Right atrium auricular region (tissue), 2 donors: Measurements from ENCODE around the gene CYP4F11. TPM values are rescaled to one million over a fixed set of nuclear protein-coding genes. Genes with fewer than 3 reads are reported as not detected.

Source experiments
- DNase-seq: peaks from one replicate; pipeline ENCODE4 v3.0.0-alpha.2; 2019; ENCODE audit warnings: low spot score
- H3K27ac ChIP-seq, 2 donors: fragments of 200-600 bp; sonication (generic); 1 replicate in 1 of 2; 2 replicates in 1 of 2; pipeline ENCODE4 v1.5.1; 2016 to 2019
- H3K27me3 ChIP-seq, 2 donors: fragments of 200-600 bp; sonication (generic); one replicate each; pipeline versions ENCODE4 v1.5.1 to v1.6.0; 2017 to 2019
- H3K36me3 ChIP-seq: fragments of 200-600 bp; sonication (generic); one replicate; pipeline ENCODE4 v1.5.1; 2016
- H3K4me1 ChIP-seq, 2 donors: fragments of 200-600 bp; sonication (generic); one replicate each; pipeline versions ENCODE4 v1.5.1 to v1.6.0; 2017 to 2019
- H3K4me3 ChIP-seq, 2 donors: fragments of 200-600 bp; sonication (generic); 1 replicate in 1 of 2; 2 replicates in 1 of 2; pipeline ENCODE4 v1.5.1; 2017 to 2019; ENCODE audit warnings: mild to moderate bottlenecking in 1 of 2, moderate library complexity in 1 of 2
- H3K9me3 ChIP-seq, 2 donors: fragments of 200-600 bp; sonication (generic); one replicate each; pipeline ENCODE4 v1.5.1; 2019
- total RNA-seq, 2 donors: library from RNA; depleted of rRNA; stranded (reverse); fragments of >200 nt; gene quantifications; one replicate each; pipeline ENCODE4 v1.1.0, GENCODE V29; 2016
- TF ChIP-seq, protein P1 (sequence below), 2 donors: fragments of 200-600 bp; sonication (generic); IDR thresholded peaks; one replicate each; pipeline ENCODE4 v1.5.1; 2019; ENCODE audit warnings: antibody characterized with exemption in 2 of 2

The CYP4F11 gene
- total RNA-seq, 2 donors from 2014 or later = 0.39 TPM; not detected in 1

DNA sequence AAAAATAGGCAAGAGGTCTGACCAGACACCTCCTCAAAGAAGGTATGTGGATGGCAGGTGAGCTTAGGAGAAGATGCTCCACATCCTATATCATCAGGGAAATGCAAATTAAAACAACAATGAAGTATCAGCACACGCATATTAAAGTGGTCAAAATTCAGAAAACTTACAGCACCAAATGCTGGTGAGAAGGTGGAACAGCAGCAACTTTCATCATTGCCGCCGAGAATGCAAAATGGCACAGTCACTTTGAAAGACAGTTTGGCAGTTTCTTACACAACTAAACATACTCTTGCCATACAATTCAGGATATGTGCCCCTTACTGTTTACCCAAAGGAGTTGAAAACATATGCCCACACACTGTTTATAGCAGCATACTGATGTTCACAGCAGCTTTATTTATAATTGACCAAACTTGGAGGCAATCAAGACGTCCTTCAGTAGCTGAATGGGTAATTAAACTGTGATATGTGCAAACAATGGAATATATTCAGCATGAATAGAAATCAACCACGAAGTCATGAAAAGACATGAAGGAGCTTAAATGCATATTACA lies 37.0 kb upstream of the CYP4F11 start:
- no peaks in the 10 kb centered on the region for H3K4me1 ChIP-seq
- no peaks in the 10 kb centered on the region for H3K9me3 ChIP-seq
- no peak overlapping the region for H3K27ac ChIP-seq
- DNase-seq = no peak
- H3K36me3 ChIP-seq = no peaks in the 10 kb centered on the region
- TF ChIP-seq, protein P1, sequence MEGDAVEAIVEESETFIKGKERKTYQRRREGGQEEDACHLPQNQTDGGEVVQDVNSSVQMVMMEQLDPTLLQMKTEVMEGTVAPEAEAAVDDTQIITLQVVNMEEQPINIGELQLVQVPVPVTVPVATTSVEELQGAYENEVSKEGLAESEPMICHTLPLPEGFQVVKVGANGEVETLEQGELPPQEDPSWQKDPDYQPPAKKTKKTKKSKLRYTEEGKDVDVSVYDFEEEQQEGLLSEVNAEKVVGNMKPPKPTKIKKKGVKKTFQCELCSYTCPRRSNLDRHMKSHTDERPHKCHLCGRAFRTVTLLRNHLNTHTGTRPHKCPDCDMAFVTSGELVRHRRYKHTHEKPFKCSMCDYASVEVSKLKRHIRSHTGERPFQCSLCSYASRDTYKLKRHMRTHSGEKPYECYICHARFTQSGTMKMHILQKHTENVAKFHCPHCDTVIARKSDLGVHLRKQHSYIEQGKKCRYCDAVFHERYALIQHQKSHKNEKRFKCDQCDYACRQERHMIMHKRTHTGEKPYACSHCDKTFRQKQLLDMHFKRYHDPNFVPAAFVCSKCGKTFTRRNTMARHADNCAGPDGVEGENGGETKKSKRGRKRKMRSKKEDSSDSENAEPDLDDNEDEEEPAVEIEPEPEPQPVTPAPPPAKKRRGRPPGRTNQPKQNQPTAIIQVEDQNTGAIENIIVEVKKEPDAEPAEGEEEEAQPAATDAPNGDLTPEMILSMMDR (IDR thresholded peaks at IDR 0.05) = no peak
- H3K4me3 ChIP-seq = no peak overlapping the region
- no peaks in the 10 kb centered on the region for H3K27me3 ChIP-seq

DNA sequence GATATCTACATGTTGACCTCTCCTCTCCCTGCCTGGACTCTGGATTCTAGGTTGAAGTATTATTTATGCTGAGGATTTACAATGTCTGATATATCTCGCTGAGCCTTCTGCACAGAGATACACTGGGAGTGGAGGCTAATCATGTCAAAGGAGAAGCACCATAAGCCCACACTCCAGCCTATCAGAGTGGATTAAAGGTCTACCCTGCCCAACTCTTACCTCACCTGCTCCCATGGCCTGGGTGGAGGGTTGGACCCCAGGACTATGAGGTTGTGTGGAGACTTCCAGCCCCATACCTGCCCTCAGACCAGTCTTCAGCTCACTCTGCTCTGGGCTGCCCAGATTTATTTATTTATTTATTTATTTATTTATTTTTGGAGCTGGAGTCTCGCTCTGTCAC lies 29.9 kb upstream of the CYP4F11 start:
- Histone ChIP-seq H3K4me3 (no peak overlapping the region), H3K36me3 (no peaks in the 10 kb centered on the region), H3K9me3 (peaks cover 0 to 6% of the 10 kb centered on the region in 2 donors), H3K27ac (no peak overlapping the region), H3K27me3 (no peaks in the 10 kb centered on the region), H3K4me1 (no peaks in the 10 kb centered on the region)
- no peak for DNase-seq
- TF ChIP-seq, protein P1 (IDR thresholded peaks at IDR 0.05) = no peak

DNA sequence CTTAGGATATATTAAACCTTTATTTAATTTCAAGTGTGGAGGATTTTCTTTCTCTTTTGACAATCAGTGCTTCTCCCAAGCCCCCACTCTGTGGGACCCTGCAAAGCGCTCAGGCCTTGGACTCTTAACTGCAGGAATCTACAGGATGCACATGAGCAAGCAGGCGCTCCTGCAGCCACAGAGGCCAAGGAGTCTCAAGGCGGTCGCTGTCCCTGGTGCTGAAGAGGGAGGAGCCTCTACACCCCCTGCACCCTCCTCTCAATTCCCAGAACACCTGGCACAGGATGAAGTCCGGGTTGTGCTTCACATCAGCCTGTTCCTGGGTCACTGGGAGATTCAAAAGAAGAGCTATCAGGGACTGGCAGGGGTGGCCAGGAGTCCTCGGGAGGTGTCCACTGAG lies 28.0 kb upstream of the CYP4F11 start:
- TF ChIP-seq, protein P1 (IDR thresholded peaks at IDR 0.05) = no peak
- Histone ChIP-seq H3K4me3 (no peak overlapping the region), H3K36me3 (no peaks in the 10 kb centered on the region), H3K4me1 (no peaks in the 10 kb centered on the region), H3K9me3 (peaks cover 0 to 6% of the 10 kb centered on the region in 2 donors), H3K27ac (no peak overlapping the region), H3K27me3 (no peaks in the 10 kb centered on the region)
- no peak for DNase-seq

DNA sequence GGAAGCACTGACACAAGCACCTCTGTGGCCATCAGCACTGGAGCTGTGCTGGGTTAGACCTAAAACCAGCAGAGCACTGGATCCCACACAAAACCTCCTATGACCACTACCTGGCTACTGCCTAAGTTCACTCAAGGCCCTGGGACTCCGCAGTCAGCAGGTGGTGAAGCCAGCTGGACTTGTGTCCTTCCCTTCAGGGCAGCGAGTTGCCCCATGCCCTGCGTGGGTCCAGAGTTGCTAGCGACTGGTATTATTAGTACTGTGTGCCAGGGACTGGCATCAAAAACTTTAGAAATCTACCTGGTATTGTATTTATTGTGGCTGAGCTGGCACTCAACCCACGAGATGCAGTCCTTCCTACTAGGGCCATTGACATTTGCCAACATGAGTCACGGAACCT lies 20.5 kb upstream of the CYP4F11 start:
- no peak overlapping the region for H3K27ac ChIP-seq
- no peaks in the 10 kb centered on the region for H3K9me3 ChIP-seq
- no peaks in the 10 kb centered on the region for H3K4me1 ChIP-seq
- H3K27me3 ChIP-seq = no peaks in the 10 kb centered on the region
- DNase-seq = no peak
- H3K36me3 ChIP-seq = no peaks in the 10 kb centered on the region
- TF ChIP-seq, protein P1 (IDR thresholded peaks at IDR 0.05) = no peak
- H3K4me3 ChIP-seq = no peak overlapping the region

DNA sequence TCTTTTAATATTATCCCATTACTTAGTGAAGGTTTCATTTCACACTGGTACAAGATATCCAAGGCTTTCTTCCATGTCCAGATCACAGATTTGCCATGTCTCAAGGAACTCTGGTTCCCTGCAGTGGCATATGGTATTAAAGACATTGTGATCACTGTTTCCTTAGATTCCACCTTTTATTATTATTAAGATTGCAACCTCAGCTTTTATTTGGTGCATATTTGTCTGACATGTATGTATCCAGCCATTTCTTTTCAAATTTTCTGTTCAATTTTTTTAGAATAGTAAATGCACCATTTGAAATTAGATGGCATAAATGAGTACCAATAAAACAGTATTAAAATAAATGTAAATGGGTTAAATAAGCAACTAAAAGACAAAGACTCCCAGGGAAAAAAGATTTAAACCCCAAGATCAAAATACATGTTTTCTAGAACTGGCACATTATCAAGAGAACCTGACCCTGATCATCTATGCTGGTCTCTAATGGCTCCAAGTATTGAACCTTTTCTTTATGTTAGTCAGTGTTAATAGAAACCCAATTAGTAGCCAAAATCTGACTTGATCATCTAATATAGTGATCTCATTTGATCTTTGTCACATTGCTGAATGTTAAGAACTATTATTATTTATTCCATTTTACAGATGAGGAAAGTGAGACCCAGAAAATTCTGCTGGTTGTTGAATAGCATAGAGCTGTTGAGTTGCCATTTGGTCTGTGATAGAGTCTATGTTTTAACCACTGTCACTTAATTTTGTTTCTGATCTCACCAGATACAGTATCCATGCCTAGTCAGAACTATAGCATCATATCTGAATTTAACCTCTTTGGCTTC lies 14.1 kb upstream of the CYP4F11 start, which contains the start of gene OR10H4:
TSS of gene OR10H4 (plus strand) at position 786 of the 836 bp plus-strand sequence. CDS start at position 786, 0 bp downstream.
- Histone ChIP-seq H3K27me3 (no peaks in the 10 kb centered on the region), H3K27ac (no peak within 1 kb of the TSS), H3K4me3 (no peak within 1 kb of the TSS), H3K36me3 (no peaks in the 10 kb centered on the region), H3K9me3 (peaks cover 0 to 48% of the 10 kb centered on the region in 2 donors), H3K4me1 (no peaks in the 10 kb centered on the region)
- TF ChIP-seq, protein P1 (IDR thresholded peaks at IDR 0.05) = no peak
- DNase-seq = no peak
